Keratinocyte (primary cell): ENCODE results near the gene BMF. TPM values are rescaled to one million over a fixed set of nuclear protein-coding genes. Genes with fewer than 3 reads are reported as not detected.

Experiments used
- DNase-seq: peaks from one replicate; pipeline ENCODE4 v3.0.0-alpha.2; 2011; ENCODE audit warnings: low read depth, missing footprints, low spot score
- FAIRE-seq: peaks from 2 replicates; lab custom pipeline; 2011; peaks lifted over from hg19 to GRCh38; lab: Jason Lieb, UNC
- H2AFZ ChIP-seq: 2 replicates; pipeline ENCODE4 v1.6.0; 2012; ENCODE audit warnings: low read length, control low read depth, inconsistent platforms; ENCODE audit not compliant: control insufficient read depth
- H3K27ac ChIP-seq: 2 replicates; pipeline ENCODE4 v1.5.1; 2011; ENCODE audit warnings: low read length; ENCODE audit not compliant: control insufficient read depth, insufficient read depth
- H3K27me3 ChIP-seq: 3 replicates; pipeline ENCODE4 v1.6.0; 2011; ENCODE audit warnings: low read length; ENCODE audit not compliant: control insufficient read depth, insufficient read depth; ENCODE audit errors: extremely low read depth
- H3K36me3 ChIP-seq, 2 experiments: 2 replicates in 1 of 2; 3 replicates in 1 of 2; pipeline ENCODE4 v1.5.1; 2011; ENCODE audit warnings: low read length in 2 of 2, mild to moderate bottlenecking in 1 of 2; ENCODE audit not compliant: control insufficient read depth in 2 of 2, insufficient read depth in 2 of 2; ENCODE audit errors: extremely low read depth in 1 of 2
- H3K4me1 ChIP-seq: 3 replicates; pipeline ENCODE4 v1.5.1; 2011; ENCODE audit warnings: low read length; ENCODE audit not compliant: control insufficient read depth, insufficient read depth; ENCODE audit errors: extremely low read depth
- H3K4me2 ChIP-seq: 3 replicates; pipeline ENCODE4 v1.6.0; 2011; ENCODE audit warnings: low read depth, low read length; ENCODE audit not compliant: control insufficient read depth, insufficient read depth; ENCODE audit errors: extremely low read depth
- H3K4me3 ChIP-seq, 3 experiments: fragments of 200-600 bp in 1 of 3; sonication (generic) in 1 of 3; 2 replicates in 2 of 3; 3 replicates in 1 of 3; pipeline ENCODE4 v1.5.1; 2011 to 2016; ENCODE audit warnings: low read length in 3 of 3, mild to moderate bottlenecking in 3 of 3, control low read depth in 2 of 3, inconsistent platforms in 1 of 3, low read depth in 1 of 3, mixed read lengths in 1 of 3, mixed run types in 1 of 3, moderate library complexity in 1 of 3; ENCODE audit not compliant: control insufficient read depth in 2 of 3, insufficient read depth in 2 of 3; ENCODE audit errors: extremely low read depth in 1 of 3
- H3K79me2 ChIP-seq: 2 replicates; pipeline ENCODE4 v1.6.0; 2012; ENCODE audit warnings: low read length; ENCODE audit not compliant: control insufficient read depth, insufficient read depth
- H3K9ac ChIP-seq: 3 replicates; pipeline ENCODE4 v1.6.0; 2011; ENCODE audit warnings: low read length; ENCODE audit not compliant: control insufficient read depth, insufficient read depth; ENCODE audit errors: extremely low read depth
- H3K9me1 ChIP-seq: 3 replicates; pipeline ENCODE4 v1.6.0; 2011; ENCODE audit warnings: low read length; ENCODE audit not compliant: control insufficient read depth, insufficient read depth; ENCODE audit errors: extremely low read depth
- H3K9me3 ChIP-seq: 2 replicates; pipeline ENCODE4 v1.5.1; 2012; ENCODE audit warnings: low read depth, low read length; ENCODE audit not compliant: control insufficient read depth
- H4K20me1 ChIP-seq: 3 replicates; pipeline ENCODE4 v1.6.0; 2011; ENCODE audit warnings: low read length; ENCODE audit not compliant: control insufficient read depth, insufficient read depth; ENCODE audit errors: extremely low read depth
- CTCF ChIP-seq, 3 experiments: IDR thresholded peaks in 1 of 3; conservative IDR thresholded peaks in 1 of 3; optimal IDR thresholded peaks in 1 of 3; 2 replicates in 2 of 3; 3 replicates in 1 of 3; pipeline versions ENCODE3 to v1.5.1; 2011; ENCODE audit warnings: low read length in 3 of 3, mild to moderate bottlenecking in 3 of 3, moderate library complexity in 2 of 3, control low read depth in 1 of 3, inconsistent platforms in 1 of 3; ENCODE audit not compliant: insufficient read depth in 2 of 3; ENCODE audit errors: extremely low read depth in 1 of 3
- EZH2 ChIP-seq: IDR thresholded peaks from one replicate; pipeline ENCODE4 v1.6.1; 2012; ENCODE audit warnings: inconsistent platforms, mild to moderate bottlenecking, low read length, moderate library complexity
- dilution Hi-C: fragments of 300-500 bp; cut with MboI; formaldehyde crosslinking; loops from one replicate; pipeline ENCODE4 v1.7.0; 2020; ENCODE audit warnings: low sequenced_read_pairs; ENCODE audit not compliant: extremely low pct_ligation_motif_present
- polyA plus RNA-seq, 5 experiments: library from polyadenylated mRNA; depleted of rRNA in 3 of 5; stranded (reverse) in 3 of 5; stranded (forward) in 1 of 5; unstranded in 1 of 5; fragments of >200 nt; gene quantifications; 1 replicate in 1 of 5; 2 replicates in 3 of 5; 3 replicates in 1 of 5; pipeline versions ENCODE4 v1.2.1 to v1.2.3, GENCODE V29; 2011 to 2012; ENCODE audit warnings: missing spikeins in 2 of 5, low read depth in 1 of 5, low replicate concordance in 1 of 5

BMF gene
- polyA plus RNA-seq, 1 donor (not counting 4 experiments of a cell fraction or from before 2014, with no cell fraction given) = 0.13 TPM

- dilution Hi-C loops = no loop called here
- H4K20me1 ChIP-seq = no peaks in the 10 kb centered on the region
- peak overlapping the region; percentile 62 for H3K4me2 ChIP-seq
- H3K9me3 ChIP-seq = no peaks in the 10 kb centered on the region
- peak overlapping the region; percentile 3 for H3K27ac ChIP-seq
- H3K4me3 ChIP-seq = peak overlapping the region in 1 of 3 experiments; percentile 15
- TF ChIP-seq CTCF (optimal IDR thresholded peaks at IDR 0.05 in 1 of 3, IDR thresholded peaks at IDR 0.05 in 1 of 3, conservative IDR thresholded peaks at IDR 0.05 in 1 of 3; ENCODE audit: extremely low read depth in 1 of 3, insufficient read depth in 2 of 3, low read length in 3 of 3) (no peak), EZH2 (no peak)
- peaks cover 25% of the 10 kb centered on the region for H3K4me1 ChIP-seq
- no peaks in the 10 kb centered on the region for H3K36me3 ChIP-seq
- no peaks in the 10 kb centered on the region for H3K9me1 ChIP-seq
- FAIRE-seq = no peak
- peaks cover 12% of the 10 kb centered on the region for H3K27me3 ChIP-seq
- no peak overlapping the region for H2AFZ ChIP-seq
- no peaks in the 10 kb centered on the region for H3K79me2 ChIP-seq
- peak overlapping the region; percentile 39 for H3K9ac ChIP-seq
- DNase-seq = no peak
These were observed 10.0 kb downstream of the BMF start for GRCh38 chr15:40098489-40099261.

- H3K9ac ChIP-seq = no peak overlapping the region
- no peaks in the 10 kb centered on the region for H3K79me2 ChIP-seq
- H3K4me3 ChIP-seq = no peak overlapping the region
- H4K20me1 ChIP-seq = no peaks in the 10 kb centered on the region
- H3K27ac ChIP-seq = no peak overlapping the region
- no peak overlapping the region for H2AFZ ChIP-seq
- H3K27me3 ChIP-seq = peaks cover 12% of the 10 kb centered on the region
- no peaks in the 10 kb centered on the region for H3K9me3 ChIP-seq
- H3K9me1 ChIP-seq = no peaks in the 10 kb centered on the region
- peaks cover 24% of the 10 kb centered on the region for H3K4me1 ChIP-seq
- TF ChIP-seq CTCF (optimal IDR thresholded peaks at IDR 0.05 in 1 of 3, IDR thresholded peaks at IDR 0.05 in 1 of 3, conservative IDR thresholded peaks at IDR 0.05 in 1 of 3; ENCODE audit: extremely low read depth in 1 of 3, insufficient read depth in 2 of 3, low read length in 3 of 3) = no peak
- TF ChIP-seq EZH2 = no peak
- FAIRE-seq (no peak), DNase-seq (no peak)
- no peak overlapping the region for H3K4me2 ChIP-seq
- no peaks in the 10 kb centered on the region for H3K36me3 ChIP-seq
- dilution Hi-C loops = no loop called here
These were observed 10.7 kb downstream of the BMF start for GRCh38 chr15:40097968-40098476.
